OCI-LY3 (cell line): ENCODE measurements around the gene RCCD1.

Experiments
- CTCF ChIP-seq: fragments of 200-600, 300-600 bp; sonication (generic); IDR thresholded peaks from 2 replicates; pipeline ENCODE4 v1.5.1; 2014; ENCODE audit warnings: antibody characterized with exemption, low read length, low read depth
- EZH2phosphoT487 ChIP-seq: fragments of 200-600 bp; shearing (Covaris generic); IDR thresholded peaks from 2 replicates; pipeline ENCODE4 v1.6.1; 2018; ENCODE audit warnings: antibody characterized with exemption, mixed run types, low read depth

GRCh38 chr15:90974216-90974615, 19.5 kb downstream of the RCCD1 start:
- TF ChIP-seq CTCF: no peak
- no peak for TF ChIP-seq EZH2phosphoT487
